Measurements from ENCODE around the gene NRROS.
"Not testable (repeated sequence)": the region's sequence is repeated elsewhere in the genome, so short reads cannot be mapped to it uniquely, and the experiment has no call there.

The NRROS gene

GRCh38 chr3:196639483-196640296 is at the start of gene NRROS:
Gene NRROS, plus strand, starts transcription at chr3:196639694. Its CDS starts 14,846 bp downstream, at chr3:196654540.
- peak; percentile 86 for DNase-seq

GRCh38 chr3:196590279-196590678 is 49.2 kb upstream of the NRROS start:
- DNase-seq: no peak

DNA sequence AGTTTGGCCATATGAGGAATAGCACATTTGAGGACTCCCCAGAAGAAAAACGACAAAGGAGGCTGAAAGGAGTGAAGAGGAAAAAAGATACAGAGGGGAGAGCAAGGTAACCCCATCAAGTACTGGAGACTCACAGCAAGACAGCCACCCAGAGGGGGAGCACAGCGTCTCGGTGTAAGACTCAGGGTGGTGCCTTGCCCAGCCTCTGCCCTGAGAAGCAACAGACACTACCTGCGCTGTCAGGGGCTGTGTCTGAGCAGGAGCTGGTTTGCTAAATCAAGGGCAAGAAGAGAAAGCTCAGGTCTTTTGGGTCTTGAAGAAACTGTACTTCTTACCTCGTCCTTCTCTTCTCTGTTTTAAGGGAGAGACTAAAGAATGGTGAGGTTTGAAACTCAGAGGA is 43.1 kb upstream of the NRROS start:
- DNase-seq: no peak

GRCh38 chr3:196597971-196598733 is 41.3 kb upstream of the NRROS start:
- not testable (repeated sequence) for DNase-seq

DNA sequence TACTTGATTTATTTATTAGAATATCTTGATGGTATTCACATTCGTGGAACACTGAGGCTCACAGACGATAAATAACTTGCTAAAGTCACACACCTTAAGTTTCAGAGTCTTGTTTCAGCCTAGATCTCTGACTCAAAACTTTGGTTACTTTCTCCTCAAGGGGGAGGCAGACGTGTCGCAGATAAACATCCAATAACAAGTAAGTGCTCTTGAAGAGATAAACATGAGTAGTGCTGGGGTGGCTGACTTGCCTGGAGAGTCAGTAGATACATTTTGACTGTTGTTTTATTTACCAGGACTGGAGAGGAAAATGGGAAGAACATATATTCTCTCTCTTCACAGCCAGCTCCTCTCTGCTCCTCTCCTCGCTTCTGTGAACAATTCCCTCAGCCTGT is 39.8 kb upstream of the NRROS start:
- no peak for DNase-seq

GRCh38 chr3:196600359-196600758 is 39.1 kb upstream of the NRROS start:
- DNase-seq: no peak

DNA sequence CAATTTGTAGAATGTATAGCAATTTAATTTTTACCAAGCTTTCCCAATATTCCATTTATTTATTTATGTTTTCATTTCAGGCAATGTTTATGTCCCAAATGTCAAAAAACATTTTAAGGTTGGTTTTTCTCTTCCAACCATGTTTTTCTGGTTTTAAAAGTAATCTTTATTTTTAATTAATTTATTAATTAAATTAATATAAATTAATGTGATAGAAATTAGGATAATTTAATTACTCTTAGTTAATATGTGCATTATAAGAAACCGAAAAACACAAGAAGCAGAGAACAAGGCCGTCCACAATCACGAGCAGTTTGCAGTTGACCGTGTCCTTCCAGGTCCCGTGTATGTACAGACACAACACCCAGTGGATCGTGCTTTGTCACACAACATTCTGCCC is 36.8 kb upstream of the NRROS start:
- no peak for DNase-seq

DNA sequence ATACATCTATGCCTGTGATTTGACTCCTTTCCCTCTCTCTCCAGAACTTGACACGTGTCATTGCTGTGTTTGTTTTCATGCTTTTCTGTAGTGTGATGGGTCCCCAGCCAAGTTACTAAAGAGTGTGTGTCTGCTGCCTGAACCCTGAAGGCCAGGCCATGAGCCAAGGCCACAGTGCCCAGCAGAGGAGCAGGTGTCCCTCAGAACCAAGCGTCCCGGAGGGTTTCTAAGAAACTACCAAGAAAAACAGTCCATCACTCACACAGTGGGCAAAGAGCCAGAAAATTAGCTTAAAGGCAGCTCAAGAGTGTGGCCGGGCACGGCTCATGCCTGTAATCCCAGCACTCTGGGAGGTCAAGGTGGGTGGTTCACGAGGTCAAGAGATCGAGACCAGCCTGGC is 35.8 kb upstream of the NRROS start:
- DNase-seq: no peak

GRCh38 chr3:196604548-196604947 is 34.9 kb upstream of the NRROS start:
- no peak for DNase-seq

DNA sequence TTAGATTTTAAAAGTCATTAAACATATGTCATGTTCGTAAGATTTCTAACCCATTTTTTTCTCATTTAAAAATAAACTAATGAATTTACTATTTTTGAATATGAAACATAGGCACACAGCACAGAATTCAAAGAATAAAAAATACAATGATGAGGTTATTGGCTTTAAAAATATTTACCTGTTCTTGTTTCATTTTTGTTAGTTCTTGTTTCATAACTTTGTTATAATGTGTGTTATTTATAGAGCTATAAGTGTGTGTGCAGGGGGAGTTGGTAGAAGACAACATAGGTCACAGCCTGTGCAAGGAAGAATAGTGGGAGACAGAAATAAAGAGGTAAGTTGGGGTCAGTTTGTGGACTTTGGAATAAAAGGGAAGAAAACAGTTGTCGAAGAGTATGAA is 30.8 kb upstream of the NRROS start:
- no peak for DNase-seq

DNA sequence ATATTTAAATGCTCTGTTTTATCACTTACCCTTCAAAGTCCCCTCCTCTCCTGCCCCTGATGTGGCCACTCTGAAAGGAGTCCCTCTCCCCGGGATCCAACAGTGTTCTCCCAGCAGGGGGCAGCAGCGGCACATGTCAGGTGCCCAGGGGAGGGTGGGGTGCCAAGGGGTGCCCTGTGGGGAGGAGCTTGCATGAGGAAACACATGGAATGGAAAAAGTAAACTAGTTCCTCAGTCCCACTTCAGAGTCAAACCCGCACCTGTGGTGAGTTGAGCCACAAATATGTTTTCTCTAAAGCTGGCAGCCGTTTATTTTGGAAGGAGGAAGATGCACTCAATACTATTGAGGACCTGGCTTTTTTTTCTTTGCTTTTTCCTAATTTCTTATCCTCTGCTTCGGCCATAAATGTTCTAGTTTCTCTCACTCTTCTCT is 30.1 kb upstream of the NRROS start:
- peak; percentile 84 for DNase-seq

DNA sequence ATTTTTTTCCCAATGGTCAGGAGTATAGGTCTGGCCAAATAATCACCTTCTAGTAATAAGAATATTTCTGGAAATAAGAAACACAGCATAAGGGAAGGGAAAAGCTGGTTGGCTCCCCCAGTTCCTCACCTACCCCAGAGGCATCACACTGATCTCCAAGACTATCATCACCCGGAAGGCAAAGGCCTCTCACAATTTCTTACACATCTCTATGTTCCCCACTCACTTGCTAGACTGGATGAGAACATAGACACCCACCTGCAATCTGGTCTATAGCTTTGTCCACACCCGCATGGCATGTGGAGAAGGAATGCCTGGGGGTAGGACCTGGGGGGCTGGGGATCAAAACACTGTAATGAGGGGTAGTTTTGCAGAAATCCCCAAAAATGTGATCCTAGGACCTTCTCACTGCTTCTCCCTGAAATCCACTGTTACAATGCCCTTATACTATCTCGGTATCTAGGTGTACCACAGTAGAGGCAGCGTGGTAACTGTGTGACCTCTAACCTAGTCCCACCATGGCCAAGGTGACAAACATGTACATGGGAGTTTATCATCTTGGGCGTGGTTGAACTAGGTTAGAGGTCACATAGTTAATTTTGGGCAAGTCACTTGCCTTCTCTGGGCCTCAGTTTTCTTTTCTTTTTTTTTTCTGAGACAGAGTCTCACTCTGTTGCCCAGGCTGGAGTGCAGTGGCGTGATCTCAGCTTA is 29.5 kb upstream of the NRROS start:
- no peak for DNase-seq

GRCh38 chr3:196611761-196612483 is 27.6 kb upstream of the NRROS start:
- no peak for DNase-seq

DNA sequence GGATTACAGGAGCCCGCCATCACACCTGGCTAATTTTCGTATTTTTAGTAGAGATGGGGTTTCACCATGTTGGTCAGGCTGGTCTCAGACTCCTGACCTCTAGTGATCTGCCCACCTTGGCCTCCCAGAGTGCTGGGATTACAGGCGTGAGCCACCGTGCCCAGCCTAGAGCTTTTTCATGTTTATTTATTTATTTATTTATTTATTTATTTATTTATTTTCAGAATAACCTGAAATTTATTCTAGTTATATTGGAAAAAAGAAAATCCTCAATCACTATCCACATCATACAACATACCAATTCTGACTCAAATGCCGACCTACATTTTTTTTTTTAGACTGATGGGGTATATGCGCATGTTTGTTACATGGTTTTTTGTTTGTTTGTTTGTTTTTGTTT is 24.3 kb upstream of the NRROS start:
- not testable (repeated sequence) for DNase-seq

- DNase-seq: peak; percentile 49
Observed at GRCh38 chr3:196617256-196617655, 22.2 kb upstream of the NRROS start.

GRCh38 chr3:196619223-196619622 is 20.3 kb upstream of the NRROS start:
- peak; percentile 45 for DNase-seq

GRCh38 chr3:196619627-196620026 is 19.9 kb upstream of the NRROS start:
- not testable (repeated sequence) for DNase-seq

DNA sequence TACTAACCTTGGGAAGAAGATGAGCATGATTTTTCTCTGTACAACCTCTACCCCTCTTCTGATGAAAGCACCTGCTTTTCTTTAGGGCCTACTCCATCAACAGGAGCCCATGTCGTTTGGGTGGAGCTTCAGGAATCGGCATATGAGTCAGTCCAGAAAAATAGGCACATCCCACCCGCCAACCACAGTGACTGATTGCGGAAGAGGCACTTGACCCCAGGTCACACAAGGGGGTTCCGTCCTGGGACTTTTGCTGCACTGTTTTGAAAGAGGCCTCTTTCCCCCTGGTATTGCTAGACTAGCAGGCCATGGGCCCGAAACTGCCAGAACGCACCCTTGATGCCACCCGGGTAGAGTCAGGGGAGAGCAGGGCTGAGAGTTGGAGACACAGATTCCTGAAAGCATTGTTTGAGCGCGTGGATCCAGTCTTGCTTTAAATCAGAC is 19.3 kb upstream of the NRROS start:
- DNase-seq: peak; percentile 95

DNA sequence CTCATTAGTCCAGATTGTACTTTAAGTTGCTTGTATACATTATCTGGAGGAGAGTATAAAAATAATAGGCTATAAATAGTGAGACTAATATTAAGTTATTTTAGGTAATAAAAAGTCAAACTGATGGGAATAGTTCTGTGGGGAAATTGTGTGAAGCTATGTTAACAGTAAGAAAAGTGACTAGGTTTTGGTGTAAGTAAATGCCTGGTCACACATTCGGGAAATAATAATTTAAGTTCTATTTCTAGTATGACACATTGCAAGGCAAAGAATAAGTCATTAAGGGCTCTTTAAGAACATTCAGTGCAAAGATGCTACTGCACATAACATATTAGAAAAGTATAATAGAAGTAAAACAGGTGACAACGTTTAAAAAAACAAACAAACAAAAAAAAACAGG is 18.8 kb upstream of the NRROS start:
- no peak for DNase-seq

DNA sequence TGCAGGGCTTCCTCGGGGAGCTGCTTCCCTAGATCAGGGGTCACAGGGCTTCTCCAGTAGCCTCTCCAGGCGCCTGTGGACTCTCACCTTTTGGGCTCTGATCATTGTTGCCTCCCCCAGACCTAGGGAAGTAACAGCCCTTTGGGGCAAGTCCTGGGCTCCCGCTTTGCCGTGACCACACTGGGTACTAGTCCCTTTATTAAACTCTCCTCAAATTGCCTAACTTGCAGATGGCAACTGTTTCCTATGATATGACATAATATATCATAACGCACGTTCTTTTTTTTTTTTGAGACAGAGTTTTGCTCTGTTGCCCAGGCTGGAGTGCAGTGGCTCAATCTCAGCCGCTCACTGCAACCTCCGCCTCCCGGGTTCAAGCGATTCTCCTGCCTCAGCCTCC is 17.9 kb upstream of the NRROS start:
- peak; percentile 66 for DNase-seq

DNA sequence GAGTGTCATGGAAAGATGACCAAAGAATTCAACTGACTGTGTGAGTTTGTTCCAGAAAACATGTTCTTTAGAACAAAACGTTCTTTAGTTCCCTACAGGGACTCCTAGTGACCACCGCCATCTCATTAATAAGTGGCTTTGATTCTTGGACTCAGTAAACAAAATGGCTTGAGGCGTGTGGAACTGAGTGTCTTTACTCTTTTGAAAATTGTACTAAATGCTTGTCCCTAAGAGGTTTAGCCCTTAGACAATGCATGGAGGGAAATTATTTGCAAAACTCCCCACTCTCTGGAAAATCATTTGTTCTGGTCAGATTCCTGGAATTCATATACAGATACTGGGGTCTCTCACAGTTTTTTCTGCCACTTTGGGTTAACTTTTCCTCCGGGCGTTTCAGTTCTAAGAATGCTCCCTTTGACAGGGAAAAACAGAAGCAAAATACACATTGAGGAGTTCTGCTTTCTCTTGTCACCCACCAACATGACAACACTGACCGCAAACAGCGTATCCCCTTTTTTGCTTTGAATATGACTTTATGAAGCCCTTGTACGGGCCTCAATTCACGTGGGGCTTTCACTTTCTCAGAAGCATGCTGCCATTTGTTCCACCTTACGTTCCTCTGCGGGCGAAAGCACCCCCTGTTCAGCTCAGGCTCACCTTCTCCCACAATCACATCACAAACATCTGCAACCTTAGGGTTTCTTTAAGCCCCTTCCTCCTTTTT is 15.3 kb upstream of the NRROS start:
- DNase-seq: peak; percentile 94

- peak; percentile 95 for DNase-seq
Observed at GRCh38 chr3:196624907-196625306, 14.6 kb upstream of the NRROS start.
